Limb (tissue), 2 donors: ENCODE results near the gene TLE2.
A peak's percentile ranks its signal among the peaks of the same experiment; 100 is the strongest.

Experiments
- DNase-seq, 2 donors: peaks; one replicate each; pipeline ENCODE4 v3.0.0-alpha.2; 2016; ENCODE audit errors: extremely low spot score in 2 of 2

Gene TLE2

DNA sequence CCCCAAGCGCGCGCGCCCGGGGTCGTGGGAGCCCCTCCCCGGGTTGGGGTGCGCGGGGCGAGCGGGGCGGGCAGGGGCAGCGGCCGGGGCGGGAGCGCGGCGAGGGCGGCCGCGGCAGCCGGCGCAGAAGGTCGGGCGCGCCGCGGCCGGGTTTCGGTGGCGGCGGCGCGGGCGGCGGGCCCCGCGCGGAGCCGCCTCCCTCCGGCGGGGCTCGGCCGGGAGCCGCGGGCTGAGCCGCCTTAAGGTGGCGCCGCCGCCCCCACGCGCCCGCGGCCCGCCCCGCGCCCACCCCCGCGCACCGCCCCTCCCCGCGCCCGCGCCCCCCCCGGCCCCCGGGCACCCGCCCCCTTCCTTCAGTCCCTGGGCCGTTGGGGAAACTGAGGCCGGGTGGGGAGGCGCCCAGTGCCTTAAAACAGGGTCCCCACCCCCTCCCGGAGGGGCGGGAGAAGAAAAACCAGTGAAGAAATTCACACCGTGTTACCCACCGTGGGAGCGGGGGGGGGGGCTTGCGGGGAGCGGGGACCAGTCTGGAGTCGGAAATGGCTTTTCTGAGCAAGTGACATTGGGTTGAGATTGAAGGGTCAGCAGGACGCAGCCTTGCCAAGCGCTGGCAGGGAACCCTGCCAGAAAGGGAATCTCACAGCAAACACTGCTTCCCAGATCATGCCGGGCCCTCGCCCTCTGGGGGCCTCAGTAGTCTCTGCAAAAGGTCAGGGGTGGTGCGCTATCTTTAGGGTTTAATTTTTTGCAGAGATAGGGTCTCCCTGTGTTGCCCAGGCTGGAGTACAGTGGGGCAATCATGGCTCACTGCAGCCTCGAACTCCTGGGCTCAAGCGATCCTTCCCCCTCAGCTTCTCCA lies at the start of gene TLE2:
Gene TLE2 (minus strand): TSS at position 216 of the 859 bp plus-strand sequence. CDS start 376 bp downstream, outside the sequence.
- DNase-seq = no peak

DNA sequence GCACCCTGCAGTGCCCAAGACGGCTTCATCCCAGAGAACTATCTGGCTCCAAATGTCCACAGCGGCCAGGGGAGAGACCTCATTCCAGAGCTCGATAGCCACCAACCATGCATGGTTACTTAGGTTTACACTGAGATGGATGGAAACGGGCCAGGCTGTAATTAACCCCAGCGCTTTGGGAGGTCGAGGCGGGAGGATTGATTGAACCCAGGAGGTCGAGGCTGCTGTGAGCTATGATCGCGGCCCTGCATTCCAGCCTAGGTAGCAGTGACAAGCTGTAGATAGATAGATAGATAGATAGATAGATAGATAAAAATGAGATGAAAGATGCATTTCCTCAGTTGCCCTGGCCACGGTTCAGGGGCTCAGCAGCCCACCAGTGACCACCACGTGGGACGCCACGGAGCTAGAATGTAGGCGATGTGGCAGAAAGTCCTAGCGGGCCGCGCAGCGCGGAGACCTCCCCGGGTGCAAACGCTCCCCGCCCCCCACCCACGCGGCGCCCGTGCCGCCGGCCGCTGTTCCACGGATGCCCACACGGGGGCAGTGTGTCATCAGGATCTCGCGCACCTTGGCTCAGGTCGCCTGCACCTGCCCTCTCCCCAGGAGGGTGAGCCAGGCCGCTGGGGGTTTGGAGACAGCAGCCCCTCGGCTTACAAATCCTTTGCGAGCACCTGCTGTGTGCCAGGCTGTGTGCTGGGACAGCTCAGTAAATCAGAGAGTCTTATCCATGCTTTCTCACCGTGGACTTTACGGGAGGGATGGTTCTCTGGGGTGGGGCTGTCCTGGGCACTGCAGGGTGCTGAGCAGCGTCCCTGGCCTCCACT lies 46.7 kb upstream of the TLE2 start:
- DNase-seq = peak in 1 of 2 donors; percentile 80

DNA sequence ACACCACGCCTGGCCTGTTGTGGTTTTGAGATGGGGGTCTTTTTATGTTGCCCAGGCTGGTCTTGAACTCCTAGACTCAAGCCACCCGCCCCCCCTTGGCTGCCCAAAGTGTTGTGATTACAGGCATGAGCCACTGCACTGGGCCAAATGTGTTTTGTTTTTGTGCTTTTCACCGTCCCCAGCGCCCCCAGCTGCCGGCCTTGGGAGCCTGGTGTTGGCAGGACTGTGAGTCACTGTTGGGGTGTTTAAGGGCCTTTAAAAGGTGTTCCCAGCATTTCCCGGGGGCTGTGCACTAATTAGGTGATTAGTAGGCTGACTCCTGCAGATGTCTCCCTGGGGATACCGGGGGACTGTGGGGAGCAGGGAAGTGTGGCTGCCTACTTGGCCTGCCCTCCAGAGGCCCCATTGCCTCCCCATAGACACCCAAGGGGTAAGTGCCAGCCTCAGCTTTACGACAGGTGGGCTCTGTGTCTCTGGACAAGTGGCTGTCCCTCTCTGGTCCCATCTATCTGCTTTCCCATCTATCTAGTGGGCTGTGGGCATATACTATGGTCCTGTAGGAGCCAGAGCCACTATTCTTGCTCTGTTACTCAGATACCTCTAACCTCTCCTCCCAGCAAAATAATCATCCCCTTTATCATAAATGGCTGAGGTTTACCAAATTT lies 45.0 kb upstream of the TLE2 start:
- no peak for DNase-seq

DNA sequence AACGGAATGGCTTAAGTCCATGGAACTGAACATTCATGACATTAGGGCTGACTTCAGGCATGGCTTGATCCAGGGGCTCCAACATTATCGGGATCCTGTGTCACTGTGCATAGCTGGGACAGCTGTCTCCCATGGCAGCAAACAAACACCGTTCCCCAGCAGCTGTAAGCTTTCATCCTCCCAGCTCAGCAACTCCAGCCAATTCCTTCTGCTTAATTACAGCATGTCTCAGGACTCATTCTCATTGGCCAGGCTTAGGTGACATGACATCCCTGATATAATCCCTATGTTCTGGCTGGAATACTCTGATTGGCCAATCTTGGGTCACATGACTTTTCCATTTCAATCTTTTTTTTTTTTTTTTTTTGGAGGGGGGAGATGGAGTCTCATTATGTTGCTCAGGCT lies 44.1 kb upstream of the TLE2 start:
- peak in 1 of 2 donors; percentile 81 for DNase-seq

DNA sequence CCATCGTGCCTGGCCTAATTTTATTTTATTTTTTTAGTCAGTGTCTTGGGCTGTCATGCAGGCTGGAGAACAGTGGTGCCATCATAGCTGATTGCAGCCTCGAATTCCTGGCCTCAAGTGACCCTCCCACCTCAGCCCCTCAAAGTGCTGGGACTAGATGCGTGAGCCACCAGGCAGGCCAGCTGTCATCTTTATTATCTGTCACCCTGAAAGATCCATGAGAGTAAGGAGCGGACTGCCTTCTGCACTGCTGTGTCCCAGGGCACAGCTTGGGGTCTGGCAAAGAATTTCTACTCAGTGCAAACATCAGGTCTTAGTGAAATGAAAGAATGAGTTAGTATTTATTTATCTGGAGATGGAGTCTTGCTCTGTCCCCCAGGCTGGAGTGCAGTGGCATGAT lies 42.7 kb upstream of the TLE2 start:
- no peak for DNase-seq

DNA sequence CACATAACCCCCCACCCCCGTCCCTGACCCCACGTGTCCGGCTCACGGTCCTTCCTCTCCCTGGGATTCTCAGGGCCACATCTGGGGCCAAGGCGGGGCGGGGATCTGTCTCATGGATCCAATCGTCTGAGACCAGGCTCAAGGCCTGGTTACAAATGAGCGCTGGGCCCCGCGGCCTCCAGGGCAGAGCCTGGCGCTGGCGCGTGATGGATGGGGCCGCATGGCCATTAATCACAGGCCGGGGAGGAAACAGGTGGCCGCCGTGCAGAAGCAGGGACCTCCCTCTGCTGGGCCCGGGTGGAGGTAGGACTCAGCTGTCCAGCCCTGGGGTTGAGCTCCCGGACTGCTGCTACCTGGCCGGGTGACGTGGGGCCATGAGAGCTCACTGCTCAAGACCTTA lies 39.0 kb upstream of the TLE2 start:
- peak in 1 of 2 donors; percentile 78 for DNase-seq

DNA sequence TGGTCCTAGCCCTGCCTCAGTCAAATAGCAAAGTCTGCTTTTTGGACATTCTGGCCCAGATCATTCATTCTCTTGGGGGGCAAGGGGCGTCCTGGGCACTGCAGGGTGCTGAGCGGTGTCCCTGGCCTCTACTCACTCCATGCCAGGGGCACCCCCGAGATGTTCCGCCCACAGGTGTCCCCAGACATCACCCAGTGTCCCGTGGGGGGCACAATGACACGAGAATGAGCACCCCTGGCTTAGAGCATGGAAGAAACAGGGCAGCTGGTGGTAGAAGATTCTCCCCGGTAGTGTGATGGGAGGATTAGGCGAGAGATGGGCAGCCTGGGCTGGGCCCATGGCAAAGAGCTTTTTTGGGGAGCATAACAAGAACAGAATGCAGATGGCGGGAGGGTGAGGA lies 38.5 kb upstream of the TLE2 start:
- DNase-seq = no peak

DNA sequence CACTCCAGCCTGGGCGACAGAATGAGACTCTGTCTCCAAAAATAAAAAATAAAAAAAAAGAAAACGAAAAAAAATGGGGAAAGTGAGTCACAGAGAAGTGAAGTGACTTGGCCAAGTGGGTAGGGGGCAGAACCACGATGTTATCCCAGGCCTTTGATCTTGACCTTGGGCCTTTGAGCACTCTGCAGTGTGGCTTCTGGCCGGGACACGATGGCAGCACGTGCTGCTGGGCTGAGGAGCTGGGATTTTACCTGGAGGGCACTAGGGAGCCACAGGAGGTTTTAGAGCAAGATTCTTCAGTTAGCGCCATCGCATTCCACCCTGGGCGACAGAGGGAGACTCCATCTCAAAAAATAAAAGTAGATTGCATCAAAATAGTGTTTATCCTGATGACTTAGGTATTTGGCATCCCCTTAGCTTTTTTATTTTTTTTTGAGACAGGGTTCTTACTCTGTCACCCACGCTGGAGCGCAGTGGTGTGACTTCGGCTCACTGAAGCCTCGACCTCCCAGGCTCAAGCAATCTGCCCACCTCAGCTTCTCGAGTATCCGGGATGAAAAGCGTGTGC lies 37.5 kb upstream of the TLE2 start:
- DNase-seq = no peak

DNA sequence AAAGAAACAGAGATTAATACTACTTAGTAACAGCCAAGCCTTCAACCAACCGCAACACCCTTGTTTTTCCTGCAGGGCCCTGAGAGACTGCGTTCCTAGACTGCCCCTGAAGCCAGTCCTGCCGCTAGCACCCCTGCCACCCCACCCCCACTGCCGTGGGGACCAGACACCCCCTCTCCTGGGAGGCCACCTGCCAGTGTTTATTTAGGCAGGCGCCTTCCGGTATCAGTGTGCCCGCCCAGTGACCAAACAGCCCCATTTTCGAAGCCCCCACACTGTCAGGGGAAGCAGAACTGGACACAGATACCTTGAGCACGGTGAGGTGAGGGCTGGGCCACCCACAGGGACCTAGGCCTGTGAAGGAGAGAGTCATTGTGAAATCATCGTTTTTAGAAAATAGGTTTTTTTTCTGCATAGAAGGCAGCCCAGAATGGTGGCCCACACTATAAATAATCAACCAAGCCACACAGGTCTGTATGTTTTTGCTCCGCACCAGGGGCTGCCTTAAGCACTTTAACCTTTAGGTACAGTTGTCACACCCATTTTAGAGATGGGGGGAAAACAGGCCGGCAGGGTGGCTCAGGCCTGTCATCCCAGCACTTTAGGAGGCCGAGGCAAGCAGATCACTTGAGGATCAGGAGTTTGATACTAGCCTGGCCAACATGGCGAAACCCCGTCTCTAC lies 36.7 kb upstream of the TLE2 start:
- no peak for DNase-seq

DNA sequence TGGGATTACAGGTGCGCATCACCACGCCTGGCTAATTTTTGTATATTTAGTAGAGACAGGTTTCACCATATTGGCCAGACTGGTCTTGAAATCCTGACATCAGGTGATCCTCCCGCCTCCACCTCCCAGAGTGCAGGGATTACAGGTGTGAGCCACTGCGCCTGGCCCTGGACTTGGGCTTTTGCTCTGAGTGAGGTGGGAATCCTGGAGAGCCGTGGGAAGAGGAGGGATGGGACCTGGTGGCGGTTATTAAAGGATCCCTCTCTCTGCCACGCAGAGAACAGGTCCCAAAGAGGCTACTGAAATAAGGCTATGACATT lies 34.9 kb upstream of the TLE2 start:
- no peak for DNase-seq

DNA sequence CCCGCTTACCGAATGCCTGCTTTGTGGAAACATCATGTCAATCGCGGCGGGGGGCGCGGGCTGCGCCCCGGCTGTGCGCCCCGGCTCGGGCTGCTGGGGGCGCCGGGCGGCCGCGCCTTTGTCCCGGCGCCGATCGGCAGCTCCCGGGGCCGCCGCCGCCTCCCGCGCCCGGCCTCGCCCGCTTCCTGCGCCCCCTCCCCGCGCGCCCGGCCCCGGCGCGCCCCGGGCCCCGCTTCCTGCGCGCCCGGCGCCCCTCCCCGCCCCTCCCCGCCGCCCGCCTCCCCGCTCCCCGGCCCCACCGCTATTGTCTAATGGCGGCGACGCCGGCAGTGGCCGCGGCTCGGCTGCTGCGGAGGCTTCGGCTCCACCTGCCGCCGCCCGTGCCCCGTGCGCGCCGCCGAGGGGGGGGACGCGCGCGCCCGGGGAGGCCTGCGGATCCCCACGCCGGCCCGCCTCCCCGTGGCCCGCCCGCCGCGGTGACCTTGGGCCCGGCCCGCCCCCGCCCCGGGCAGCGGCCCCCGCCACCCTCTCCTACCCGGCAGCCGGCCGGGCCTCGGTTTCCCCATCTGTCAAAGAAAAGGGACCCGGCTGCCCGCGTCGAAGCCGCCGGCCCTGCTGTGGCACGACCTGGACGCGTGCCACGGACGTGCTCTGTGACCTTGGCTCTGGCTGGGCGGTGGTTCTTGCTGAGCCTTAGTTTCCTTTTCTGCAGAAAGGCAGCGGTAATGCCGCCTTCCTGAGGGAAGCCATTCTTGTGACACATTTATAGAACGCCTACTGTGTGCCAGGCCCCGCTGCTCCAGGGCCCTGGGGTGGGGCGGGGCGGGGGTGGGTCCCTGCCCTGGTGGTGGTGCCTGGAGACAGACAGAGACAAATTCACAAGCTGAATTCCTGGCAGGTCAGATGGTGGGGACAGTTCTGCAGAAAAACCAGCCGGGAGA lies 33.4 kb upstream of the TLE2 start, which contains the start of gene TLE5:
Gene TLE5 (minus strand): TSS at position 331 of the 941 bp plus-strand sequence. CDS start 295 bp downstream, at position 36.
- peak in 1 of 2 donors; percentile 75 for DNase-seq

DNA sequence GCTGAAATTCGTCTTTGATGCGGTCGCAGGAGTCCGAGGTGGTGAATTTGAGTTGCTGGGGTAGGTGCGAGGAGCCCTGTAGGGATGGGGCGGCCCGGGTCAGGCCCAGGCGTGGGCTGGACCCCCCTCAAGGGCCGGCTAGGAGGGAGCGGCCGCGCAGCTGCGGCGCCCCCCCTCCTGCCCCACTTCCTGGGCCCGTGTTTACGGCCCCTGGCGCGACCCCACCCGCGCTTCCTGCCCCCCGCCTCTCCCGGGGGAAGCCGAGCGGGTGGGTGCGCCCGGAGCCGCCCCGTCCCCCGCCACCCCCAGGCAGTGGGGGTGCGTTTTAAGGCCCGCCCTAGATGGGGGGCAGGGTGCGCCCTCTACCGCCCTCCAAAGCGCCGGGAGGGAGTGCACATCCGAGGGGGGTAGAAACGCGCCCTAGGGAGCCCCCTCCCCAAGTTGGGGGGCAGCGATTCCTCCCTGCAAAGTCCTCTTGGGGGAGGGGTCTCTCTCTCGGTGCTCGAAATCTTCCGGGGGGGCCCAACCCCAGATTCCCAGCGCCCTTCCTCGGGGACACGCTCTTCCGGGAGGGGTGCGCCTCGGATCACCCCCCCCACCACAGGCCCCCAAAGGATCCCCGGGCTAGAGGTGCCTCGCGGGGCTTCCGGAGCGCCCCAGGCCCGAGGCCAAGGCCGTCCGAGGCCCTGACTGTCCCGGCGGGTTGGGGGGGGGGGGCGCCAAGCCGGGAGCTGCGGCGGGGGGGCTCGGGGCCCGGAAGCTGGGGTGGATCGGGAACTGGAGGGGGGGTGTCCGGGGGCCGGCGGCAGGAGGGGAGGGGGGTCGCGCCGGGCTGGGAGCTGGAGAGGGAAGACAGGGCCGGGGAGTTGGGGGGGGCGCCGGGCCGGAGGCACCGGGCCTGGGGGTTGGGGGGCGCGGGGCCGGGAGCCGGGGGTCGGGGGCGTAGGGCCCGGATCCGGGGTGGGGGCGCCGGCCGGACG lies 32.4 kb upstream of the TLE2 start:
- DNase-seq = peak in 1 of 2 donors; percentile 68

DNA sequence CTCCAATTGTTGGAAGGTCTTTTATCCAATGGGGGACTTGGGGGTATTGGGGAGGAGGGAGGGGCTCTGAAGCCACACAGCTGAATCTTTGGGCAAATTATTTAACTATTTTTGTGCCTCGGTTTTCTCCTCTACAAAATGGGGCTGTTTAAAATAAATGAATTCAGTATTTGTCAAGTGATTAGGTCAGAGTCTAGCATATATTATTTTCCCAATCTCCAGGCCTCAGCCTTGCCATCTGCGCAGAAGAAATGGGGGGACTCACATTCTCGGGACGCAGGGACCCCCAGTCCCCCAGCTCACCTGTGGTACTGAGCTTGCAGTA lies 31.7 kb upstream of the TLE2 start:
- no peak for DNase-seq

DNA sequence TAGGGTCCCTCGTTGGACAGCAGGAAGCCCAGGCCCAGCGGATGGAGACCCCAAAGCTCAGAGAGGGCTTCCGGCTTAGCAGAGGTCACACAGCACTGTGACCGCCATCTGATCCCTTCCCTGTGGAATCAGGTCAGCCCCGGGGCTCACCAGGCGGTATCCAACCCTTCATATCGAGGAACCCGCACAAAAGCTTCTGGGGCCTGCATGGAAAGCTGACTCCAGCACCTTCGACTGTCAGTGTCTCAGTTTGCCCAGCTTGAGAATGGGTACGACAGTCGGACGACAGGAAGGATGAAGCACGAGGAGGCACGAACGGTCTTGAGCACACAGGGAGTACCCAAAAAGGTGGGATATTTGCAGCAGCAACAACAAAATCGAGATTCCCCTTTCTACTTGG lies 30.6 kb upstream of the TLE2 start:
- DNase-seq = no peak

DNA sequence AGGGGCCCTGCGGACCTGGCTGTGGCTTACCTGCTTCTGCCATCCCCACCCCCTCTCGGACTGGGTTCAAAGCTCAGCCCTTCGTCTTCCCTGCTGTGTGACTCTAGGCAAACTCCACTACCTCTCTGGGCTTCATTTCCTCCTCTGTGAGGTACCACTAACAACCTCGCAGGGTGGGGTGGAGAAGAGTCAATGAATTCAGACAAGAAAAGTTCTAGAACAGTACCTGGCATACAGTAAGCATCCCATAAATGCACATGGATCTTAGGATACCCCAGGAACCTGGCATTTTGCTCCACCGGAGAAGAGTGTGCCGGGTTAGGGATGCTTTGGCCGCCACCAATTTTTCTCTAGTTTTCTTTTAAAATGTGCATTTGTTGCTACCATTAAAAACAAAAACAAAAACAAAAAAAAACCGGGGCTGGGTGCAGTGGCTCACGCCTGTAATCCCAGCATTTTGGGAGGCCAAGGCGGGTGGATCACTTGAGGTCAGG lies 29.8 kb upstream of the TLE2 start:
- DNase-seq = no peak

DNA sequence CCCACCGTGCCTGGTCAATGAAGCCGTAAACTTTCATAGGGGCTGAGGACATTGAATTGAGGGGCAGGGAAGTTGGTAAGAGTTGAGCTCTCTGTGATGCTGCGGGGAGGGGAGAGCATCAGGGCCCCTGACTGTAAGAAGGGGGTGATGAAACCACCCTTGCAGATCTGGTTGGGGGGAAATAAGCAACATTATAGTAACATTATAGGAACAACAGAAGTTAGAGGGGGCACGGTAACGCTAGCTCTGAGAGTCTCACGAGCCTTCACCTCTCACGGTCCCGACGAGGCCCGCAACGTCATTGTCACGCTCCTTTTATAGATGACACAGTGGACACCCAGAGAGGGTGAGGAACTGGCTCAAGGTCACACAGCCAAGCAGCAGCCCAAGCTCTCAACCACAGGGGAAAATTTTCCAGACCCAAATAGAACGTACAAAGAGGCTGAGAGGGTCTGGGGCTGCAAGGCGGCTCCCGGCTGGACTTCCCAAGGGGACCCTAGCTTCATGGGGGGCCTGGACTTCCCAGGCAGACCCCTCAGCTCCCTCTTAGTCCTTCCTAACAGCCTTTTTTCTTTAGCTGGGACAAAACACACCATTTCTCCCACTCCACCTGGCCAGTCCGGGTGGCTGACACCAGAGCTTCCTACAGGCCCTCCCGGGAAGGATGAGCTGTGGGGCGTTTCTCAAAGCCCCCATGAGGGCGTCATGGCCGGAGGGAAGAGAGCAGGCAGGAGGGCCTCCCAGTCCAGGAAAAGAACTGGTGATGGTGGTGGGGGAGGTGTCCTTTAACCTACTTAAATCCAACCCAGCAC lies 29.1 kb upstream of the TLE2 start:
- no peak for DNase-seq

DNA sequence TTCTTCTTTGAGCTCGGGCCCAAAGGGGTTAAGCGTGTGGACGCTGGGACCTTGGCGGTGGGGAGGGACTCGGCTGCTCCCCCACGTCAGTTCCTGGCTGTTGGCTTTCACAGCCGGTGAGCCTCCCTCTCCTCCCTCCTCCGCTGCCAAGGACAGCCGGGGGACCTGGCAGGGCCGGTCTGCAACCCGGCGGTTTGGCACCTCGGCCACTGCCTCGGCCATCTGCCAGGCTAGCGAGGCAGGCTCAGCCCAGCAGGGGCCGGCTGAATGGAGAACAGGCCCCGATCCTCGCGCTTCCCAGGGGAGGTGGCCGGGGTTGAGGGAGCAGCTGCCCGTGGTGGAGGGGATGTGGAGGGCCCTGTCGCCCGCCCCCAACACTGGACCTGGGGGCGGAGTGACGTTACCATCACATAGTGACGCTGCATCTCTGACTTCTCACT lies 28.2 kb upstream of the TLE2 start:
- DNase-seq = peak; percentile 65 to 80
